Caki2 (cell line): Measurements from ENCODE around the gene CLN5. TPM values are rescaled to one million over a fixed set of nuclear protein-coding genes. Genes with fewer than 3 reads are reported as not detected.
"Not testable (repeated sequence)": the region's sequence is repeated elsewhere in the genome, so short reads cannot be mapped to it uniquely, and the experiment has no call there.

Source experiments
- DNase-seq: peaks from one replicate; pipeline ENCODE4 v3.0.0-alpha.2; 2015; ENCODE audit warnings: low read depth
- in situ Hi-C: cut with HindIII; loops from 2 replicates; pipeline ENCODE4 v1.10.0; 2016; ENCODE audit warnings: low sequenced_read_pairs, low pct_unique_long_range_greater_than_20kb, mixed read lengths
- total RNA-seq: library from RNA; depleted of rRNA; stranded (reverse); fragments of >200 nt; shearing (Covaris generic); gene quantifications from 2 replicates; pipeline ENCODE4 v1.2.3, GENCODE V29; 2014; ENCODE audit warnings: low replicate concordance

CLN5 gene
- total RNA-seq, 1 experiment from 2014 or later: 9.3 TPM

GRCh38 chr13:77008337-77008736, 16.5 kb downstream of the CLN5 start:
- DNase-seq, in situ Hi-C loops: not testable (repeated sequence)

GRCh38 chr13:77009011-77009410, 17.1 kb downstream of the CLN5 start:
- DNase-seq: no peak
- in situ Hi-C loops: no loop called here

- in situ Hi-C loops: not testable (repeated sequence)
Observed at GRCh38 chr13:77009719-77010118, 17.8 kb downstream of the CLN5 start.

GRCh38 chr13:77013853-77014542, 22.1 kb downstream of the CLN5 start:
- DNase-seq: no peak
- in situ Hi-C loops: no loop called here

More at GRCh38 chr13:77009719-77010118, 17.8 kb downstream of the CLN5 start:
- not testable (repeated sequence) for DNase-seq

GRCh38 chr13:77014906-77015685, 23.2 kb downstream of the CLN5 start:
- no peak for DNase-seq
- in situ Hi-C loops: no loop called here

GRCh38 chr13:77016251-77016812, 24.5 kb downstream of the CLN5 start:
- in situ Hi-C loops: no loop called here
- DNase-seq: no peak

GRCh38 chr13:77016888-77017623, 25.2 kb downstream of the CLN5 start:
- DNase-seq: no peak
- in situ Hi-C loops: no loop called here

GRCh38 chr13:77019756-77020155, 27.9 kb downstream of the CLN5 start:
- in situ Hi-C loops: no loop called here

GRCh38 chr13:77022341-77022740, 30.5 kb downstream of the CLN5 start:
- in situ Hi-C loops: no loop called here

More at GRCh38 chr13:77019756-77020155, 27.9 kb downstream of the CLN5 start:
- DNase-seq: no peak

GRCh38 chr13:77026255-77026860, 34.5 kb downstream of the CLN5 start:
- peak; percentile 72 for DNase-seq
- in situ Hi-C loops: no loop called here

More at GRCh38 chr13:77022341-77022740, 30.5 kb downstream of the CLN5 start:
- no peak for DNase-seq

- DNase-seq: peak; percentile 75
- in situ Hi-C loops: no loop called here
Observed at GRCh38 chr13:77026861-77027621, 35.2 kb downstream of the CLN5 start, which contains the start of gene FBXL3. TSS of gene FBXL3 (minus strand) at chr13:77027159. CDS start at chr13:77021860, 5,299 bp downstream.

GRCh38 chr13:77028202-77028601, 36.3 kb downstream of the CLN5 start:
- in situ Hi-C loops: no loop called here
- peak; percentile 8 for DNase-seq

GRCh38 chr13:77029436-77029835, 37.6 kb downstream of the CLN5 start:
- no peak for DNase-seq

GRCh38 chr13:77031656-77032243, 39.9 kb downstream of the CLN5 start:
- no peak for DNase-seq
- in situ Hi-C loops: no loop called here

More at GRCh38 chr13:77029436-77029835, 37.6 kb downstream of the CLN5 start:
- in situ Hi-C loops: no loop called here

- in situ Hi-C loops: no loop called here
- DNase-seq: no peak
Observed at GRCh38 chr13:77033717-77034302, 41.9 kb downstream of the CLN5 start.

- in situ Hi-C loops: no loop called here
- DNase-seq: no peak
Observed at GRCh38 chr13:77034881-77035280, 43.0 kb downstream of the CLN5 start.

- in situ Hi-C loops: no loop called here
- DNase-seq: no peak
Observed at GRCh38 chr13:77036279-77036678, 44.4 kb downstream of the CLN5 start.
